GM23338 (cell line): ENCODE results near the gene PP2D1. TPM values are rescaled to one million over a fixed set of nuclear protein-coding genes. Genes with fewer than 3 reads are reported as not detected.

Experiments
- ATAC-seq: fragments of 200-7000 bp; cut with Tn5 transposase; 3 replicates; pipeline ENCODE4 v1.9.1; 2020
- DNase-seq: peaks from one replicate; pipeline ENCODE4 v3.0.0-alpha.2; 2015; ENCODE audit warnings: low spot score
- H2AFZ ChIP-seq: fragments of 200-600 bp; sonication (generic); 2 replicates; pipeline ENCODE4 v1.8.0; 2016; ENCODE audit warnings: antibody characterized with exemption, mild to moderate bottlenecking, moderate library complexity
- H3F3A ChIP-seq: fragments of 200-600 bp; sonication (generic); replicated peaks from 2 replicates; pipeline ENCODE4 v1.8.0; 2017; ENCODE audit warnings: antibody characterized with exemption, mixed run types, low read depth
- H3K27ac ChIP-seq: fragments of 200-600 bp; sonication (generic); 2 replicates; pipeline ENCODE4 v1.6.1; 2016; ENCODE audit warnings: low read depth
- H3K27me3 ChIP-seq: fragments of 200-600 bp; sonication (generic); 2 replicates; pipeline ENCODE4 v1.8.0; 2016; ENCODE audit warnings: mild to moderate bottlenecking, mixed run types, moderate library complexity; ENCODE audit not compliant: insufficient read depth
- H3K36me3 ChIP-seq: fragments of 200-600 bp; sonication (generic); 2 replicates; pipeline ENCODE4 v1.8.0; 2016; ENCODE audit warnings: mild to moderate bottlenecking; ENCODE audit not compliant: insufficient read depth
- H3K4me1 ChIP-seq: fragments of 200-600 bp; sonication (generic); 2 replicates; pipeline ENCODE4 v1.8.0; 2016; ENCODE audit warnings: mild to moderate bottlenecking, moderate library complexity; ENCODE audit not compliant: insufficient read depth
- H3K4me2 ChIP-seq: fragments of 200-600 bp; sonication (generic); 2 replicates; pipeline ENCODE4 v1.7.1; 2017; ENCODE audit warnings: mixed run types
- H3K4me3 ChIP-seq: fragments of 200-600 bp; sonication (generic); 2 replicates; pipeline ENCODE4 v1.6.1; 2016; ENCODE audit warnings: mixed run types
- H3K79me2 ChIP-seq: fragments of 200-600 bp; sonication (generic); replicated peaks from 2 replicates; pipeline ENCODE4 v1.8.0; 2017; ENCODE audit warnings: mild to moderate bottlenecking; ENCODE audit not compliant: insufficient read depth
- H3K9me2 ChIP-seq: fragments of 200-600 bp; sonication (generic); 2 replicates; pipeline ENCODE4 v1.8.0; 2017; ENCODE audit not compliant: insufficient read depth
- H4K20me1 ChIP-seq: fragments of 200-600 bp; sonication (generic); replicated peaks from 2 replicates; pipeline ENCODE4 v1.8.0; 2017; ENCODE audit warnings: mild to moderate bottlenecking; ENCODE audit not compliant: insufficient read depth
- H3K27ac Mint-ChIP-seq: 2 replicates; pipeline ENCODE4 v1.8.0; 2020; ENCODE audit warnings: inconsistent platforms, mild to moderate bottlenecking, moderate library complexity, mixed read lengths
- H3K27me3 Mint-ChIP-seq: 3 replicates; pipeline ENCODE4 v1.8.0; 2022; ENCODE audit warnings: low read depth, mild to moderate bottlenecking, moderate library complexity, mixed read lengths, inconsistent platforms; ENCODE audit not compliant: insufficient read depth, poor library complexity
- H3K36me3 Mint-ChIP-seq: 3 replicates; pipeline ENCODE4 v1.8.0; 2021; ENCODE audit warnings: low read depth, mild to moderate bottlenecking, inconsistent platforms, moderate library complexity, mixed read lengths
- H3K4me1 Mint-ChIP-seq: 3 replicates; pipeline ENCODE4 v1.8.0; 2020; ENCODE audit warnings: mild to moderate bottlenecking, inconsistent platforms, mixed read lengths
- H3K4me3 Mint-ChIP-seq: 3 replicates; pipeline ENCODE4 v1.8.0; 2021; ENCODE audit warnings: moderate library complexity, mild to moderate bottlenecking, inconsistent platforms, mixed read lengths
- H3K9me3 Mint-ChIP-seq: 3 replicates; pipeline ENCODE4 v1.8.0; 2020; ENCODE audit warnings: moderate library complexity, mild to moderate bottlenecking, inconsistent platforms, mixed read lengths
- CREB1 ChIP-seq: fragments of 250-450 bp; sonication (Bioruptor Pico); IDR thresholded peaks from 2 replicates; pipeline ENCODE4 v1.5.0; 2020; ENCODE audit warnings: low read depth, mild to moderate bottlenecking, moderate library complexity
- CTCF ChIP-seq, 2 experiments: fragments of 200-600 bp in 1 of 2; sonication (generic) in 1 of 2; conservative IDR thresholded peaks; 2 replicates each; pipeline versions ENCODE4 v1.5.1 to v1.6.1; 2016 to 2017; ENCODE audit warnings: antibody characterized with exemption in 2 of 2, low read depth in 2 of 2, mild to moderate bottlenecking in 2 of 2, moderate library complexity in 1 of 2
- ETS1 ChIP-seq: IDR thresholded peaks from 2 replicates; pipeline ENCODE4 v1.6.1; 2016; ENCODE audit warnings: antibody characterized with exemption
- EZH2 ChIP-seq: fragments of 200-600 bp; sonication (generic); IDR thresholded peaks from one replicate; pipeline ENCODE4 v1.8.0; 2017; ENCODE audit warnings: antibody characterized with exemption, mild to moderate bottlenecking, low read depth; ENCODE audit not compliant: unreplicated experiment
- EZH2phosphoT487 ChIP-seq: fragments of 200-600 bp; sonication (generic); IDR thresholded peaks from one replicate; pipeline ENCODE4 v1.8.1; 2018; ENCODE audit warnings: antibody characterized with exemption; ENCODE audit not compliant: unreplicated experiment
- JUNB ChIP-seq: IDR thresholded peaks from one replicate; pipeline ENCODE4 v1.6.1; 2016; ENCODE audit warnings: antibody characterized with exemption; ENCODE audit not compliant: unreplicated experiment
- NANOG ChIP-seq: IDR thresholded peaks from 2 replicates; pipeline ENCODE4 v1.6.1; 2016; ENCODE audit warnings: antibody characterized with exemption, borderline replicate concordance
- POLR2AphosphoS5 ChIP-seq: IDR thresholded peaks from 2 replicates; pipeline ENCODE4 v1.6.1; 2016; ENCODE audit warnings: antibody characterized with exemption, low read depth
- STAT1 ChIP-seq: IDR thresholded peaks from one replicate; pipeline ENCODE4 v1.6.1; 2016; ENCODE audit warnings: antibody characterized with exemption; ENCODE audit not compliant: unreplicated experiment
- ZNF114 ChIP-seq: fragments of 250-450 bp; sonication (Bioruptor Pico); IDR thresholded peaks from 2 replicates; pipeline ENCODE4 v1.5.0; 2020; ENCODE audit warnings: mild to moderate bottlenecking, moderate library complexity
- ZNF331 ChIP-seq: fragments of 250-450 bp; sonication (Bioruptor Pico); IDR thresholded peaks from 2 replicates; pipeline ENCODE4 v1.5.0; 2020; ENCODE audit warnings: low read depth, mild to moderate bottlenecking, moderate library complexity
- ZNF462 ChIP-seq: fragments of 250-450 bp; sonication (Bioruptor Pico); IDR thresholded peaks from 2 replicates; pipeline ENCODE4 v1.5.0; 2020; ENCODE audit warnings: mild to moderate bottlenecking, moderate library complexity
- long read RNA-seq: library from polyadenylated mRNA; unstranded; transcript quantifications from one replicate; pipeline ENCODE4 v2.0.0, GENCODE V29; 2020; ENCODE audit not compliant: unreplicated experiment
- polyA plus RNA-seq: library from polyadenylated mRNA; unstranded; fragments of >200 nt; fragmentation: Nextera tagmentation; extraction: Ambion mirVana; gene quantifications from 2 replicates; pipeline ENCODE4 v1.2.1, GENCODE V29; 2016
- total RNA-seq: library from RNA; depleted of rRNA; stranded (reverse); fragments of >200 nt; shearing (Covaris generic); gene quantifications from 2 replicates; pipeline ENCODE4 v1.2.3, GENCODE V29; 2014; rRNA removed
- TF ChIP-seq, protein P1 (sequence below): IDR thresholded peaks from one replicate; pipeline ENCODE4 v1.6.1; 2018; ENCODE audit warnings: antibody characterized with exemption; ENCODE audit not compliant: unreplicated experiment

Gene PP2D1
- total RNA-seq = not detected in 2 replicates
- 0.40 and 0.42 TPM in 2 replicates for polyA plus RNA-seq
- long read RNA-seq = 0 reads

GRCh38 chr3:20012164-20012563 lies at the start of gene PP2D1:
Gene PP2D1, minus strand, starts transcription at chr3:20012264. Its CDS starts 192 bp downstream, at chr3:20012072.
- H3K4me1 ChIP-seq = no peaks in the 10 kb centered on the region
- TF ChIP-seq NANOG (no peak), POLR2AphosphoS5 (no peak), CTCF (conservative IDR thresholded peaks at IDR 0.05; ENCODE audit: low read depth in 2 of 2) (no peak), EZH2phosphoT487 (no peak), ZNF114 (CRISPR knock-in tag) (no peak), ZNF331 (no peak), ZNF462 (CRISPR knock-in tag) (no peak), CREB1 (CRISPR knock-in tag) (no peak), STAT1 (no peak), EZH2 (no peak), ETS1 (no peak), JUNB (no peak)
- TF ChIP-seq, protein P1, sequence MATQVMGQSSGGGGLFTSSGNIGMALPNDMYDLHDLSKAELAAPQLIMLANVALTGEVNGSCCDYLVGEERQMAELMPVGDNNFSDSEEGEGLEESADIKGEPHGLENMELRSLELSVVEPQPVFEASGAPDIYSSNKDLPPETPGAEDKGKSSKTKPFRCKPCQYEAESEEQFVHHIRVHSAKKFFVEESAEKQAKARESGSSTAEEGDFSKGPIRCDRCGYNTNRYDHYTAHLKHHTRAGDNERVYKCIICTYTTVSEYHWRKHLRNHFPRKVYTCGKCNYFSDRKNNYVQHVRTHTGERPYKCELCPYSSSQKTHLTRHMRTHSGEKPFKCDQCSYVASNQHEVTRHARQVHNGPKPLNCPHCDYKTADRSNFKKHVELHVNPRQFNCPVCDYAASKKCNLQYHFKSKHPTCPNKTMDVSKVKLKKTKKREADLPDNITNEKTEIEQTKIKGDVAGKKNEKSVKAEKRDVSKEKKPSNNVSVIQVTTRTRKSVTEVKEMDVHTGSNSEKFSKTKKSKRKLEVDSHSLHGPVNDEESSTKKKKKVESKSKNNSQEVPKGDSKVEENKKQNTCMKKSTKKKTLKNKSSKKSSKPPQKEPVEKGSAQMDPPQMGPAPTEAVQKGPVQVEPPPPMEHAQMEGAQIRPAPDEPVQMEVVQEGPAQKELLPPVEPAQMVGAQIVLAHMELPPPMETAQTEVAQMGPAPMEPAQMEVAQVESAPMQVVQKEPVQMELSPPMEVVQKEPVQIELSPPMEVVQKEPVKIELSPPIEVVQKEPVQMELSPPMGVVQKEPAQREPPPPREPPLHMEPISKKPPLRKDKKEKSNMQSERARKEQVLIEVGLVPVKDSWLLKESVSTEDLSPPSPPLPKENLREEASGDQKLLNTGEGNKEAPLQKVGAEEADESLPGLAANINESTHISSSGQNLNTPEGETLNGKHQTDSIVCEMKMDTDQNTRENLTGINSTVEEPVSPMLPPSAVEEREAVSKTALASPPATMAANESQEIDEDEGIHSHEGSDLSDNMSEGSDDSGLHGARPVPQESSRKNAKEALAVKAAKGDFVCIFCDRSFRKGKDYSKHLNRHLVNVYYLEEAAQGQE = no peak
- H2AFZ ChIP-seq = no peak within 1 kb of the TSS
- no peaks in the 10 kb centered on the region for H3K9me3 Mint-ChIP-seq
- no peak within 1 kb of the TSS for H3K4me3 ChIP-seq
- DNase-seq (no peak), ATAC-seq (no peak)
- H3K4me2 ChIP-seq = no peak within 1 kb of the TSS
- H3K79me2 ChIP-seq = no peaks in the 10 kb centered on the region
- H3K36me3 Mint-ChIP-seq = no peaks in the 10 kb centered on the region
- no peaks in the 10 kb centered on the region for H3K27me3 ChIP-seq
- H4K20me1 ChIP-seq = no peaks in the 10 kb centered on the region
- no peaks in the 10 kb centered on the region for H3K36me3 ChIP-seq
- H3K27me3 Mint-ChIP-seq = peaks cover 1% of the 10 kb centered on the region
- no peak within 1 kb of the TSS for H3K27ac Mint-ChIP-seq
- H3F3A ChIP-seq = no peaks in the 10 kb centered on the region
- no peaks in the 10 kb centered on the region for H3K4me1 Mint-ChIP-seq
- no peak within 1 kb of the TSS for H3K27ac ChIP-seq
- 0 out of 2 replicates have a peak, but pooled peaks cover 5% of the 10 kb centered on the region for H3K9me2 ChIP-seq
- H3K4me3 Mint-ChIP-seq = no peak within 1 kb of the TSS
